ENCODE results near the gene FAM53B.

FAM53B gene

DNA sequence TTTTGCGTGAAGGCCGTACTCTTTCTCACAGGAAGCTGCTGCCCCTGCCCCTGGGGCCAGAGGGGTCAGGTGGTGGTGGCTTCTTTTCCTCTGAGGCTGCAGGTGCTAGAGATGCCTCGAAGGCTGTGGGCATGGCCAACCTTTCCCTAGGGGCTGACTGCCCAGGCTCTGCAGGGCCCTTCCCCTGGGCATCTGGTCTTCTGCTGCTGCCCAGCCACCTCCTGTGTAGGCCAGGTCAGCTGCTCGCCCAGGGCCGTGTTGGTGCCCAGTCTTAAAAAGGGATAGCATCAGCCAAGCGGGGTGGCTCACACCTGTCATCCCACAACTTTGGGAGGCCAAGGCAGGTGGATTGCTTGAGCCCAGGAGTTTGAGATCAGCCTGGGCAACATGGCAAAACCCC lies 114.3 kb downstream of the FAM53B start:
- peak overlapping the region; percentile 48 for H3K27ac Mint-ChIP-seq
- no peak overlapping the region for H3K4me3 Mint-ChIP-seq
- peaks cover 89% of the 10 kb centered on the region for H3K4me1 Mint-ChIP-seq
- no peak for ATAC-seq
- no peak for DNase-seq (ENCODE audit: low spot score in 2 of 2)
- no peaks in the 10 kb centered on the region for H3K9me3 Mint-ChIP-seq
- peaks cover 25% of the 10 kb centered on the region for H3K36me3 Mint-ChIP-seq

GRCh38 chr10:124629415-124629814 lies 114.8 kb downstream of the FAM53B start:
- Mint-ChIP-seq H3K36me3 (peaks cover 30% of the 10 kb centered on the region), H3K27ac (peak overlapping the region; percentile 48), H3K9me3 (no peaks in the 10 kb centered on the region), H3K4me3 (no peak overlapping the region), H3K4me1 (peaks cover 89% of the 10 kb centered on the region)
- ATAC-seq = no peak
- DNase-seq (ENCODE audit: low spot score in 2 of 2) = no peak

DNA sequence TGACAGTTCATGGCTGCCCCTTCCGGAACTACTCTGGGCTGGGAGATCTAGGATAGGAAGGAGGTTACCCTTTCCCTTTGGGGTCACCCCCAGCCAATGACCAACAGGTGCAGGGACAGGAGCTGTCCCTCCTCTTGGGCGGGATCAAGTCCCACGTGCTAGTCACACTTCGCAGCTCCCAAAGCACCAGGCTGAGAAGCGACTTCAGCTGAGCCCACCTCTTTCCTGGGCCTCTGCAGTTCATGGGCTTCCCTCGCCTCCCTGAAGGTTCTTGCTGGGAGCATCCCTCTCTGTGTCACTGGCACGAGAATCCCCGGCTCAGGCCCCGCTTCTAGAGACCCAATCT lies 115.5 kb downstream of the FAM53B start:
- ATAC-seq (no peak), DNase-seq (ENCODE audit: low spot score in 2 of 2) (no peak)
- no peaks in the 10 kb centered on the region for H3K9me3 Mint-ChIP-seq
- H3K4me1 Mint-ChIP-seq = peaks cover 92% of the 10 kb centered on the region
- peak overlapping the region; percentile 48 for H3K27ac Mint-ChIP-seq
- peaks cover 37% of the 10 kb centered on the region for H3K36me3 Mint-ChIP-seq
- no peak overlapping the region for H3K4me3 Mint-ChIP-seq

- DNase-seq (ENCODE audit: low spot score in 2 of 2) (no peak), ATAC-seq (no peak)
- Mint-ChIP-seq H3K27ac (peak overlapping the region; percentile 74), H3K9me3 (no peaks in the 10 kb centered on the region), H3K4me3 (peak overlapping the region; percentile 54), H3K36me3 (peaks cover 38% of the 10 kb centered on the region), H3K4me1 (peaks cover 88% of the 10 kb centered on the region)
These were observed 116.1 kb downstream of the FAM53B start for GRCh38 chr10:124627866-124628675.

GRCh38 chr10:124626759-124627380 lies 117.3 kb downstream of the FAM53B start:
- Mint-ChIP-seq H3K4me3 (peak overlapping the region; percentile 54), H3K4me1 (peaks cover 77% of the 10 kb centered on the region), H3K27ac (peak overlapping the region; percentile 74)

GRCh38 chr10:124625831-124626238 lies 118.3 kb downstream of the FAM53B start:
- Mint-ChIP-seq H3K4me1 (peaks cover 71% of the 10 kb centered on the region), H3K9me3 (no peaks in the 10 kb centered on the region), H3K4me3 (no peak overlapping the region), H3K27ac (no peak overlapping the region), H3K36me3 (peaks cover 34% of the 10 kb centered on the region)
- ATAC-seq (peak; percentile 38), DNase-seq (ENCODE audit: low spot score in 2 of 2) (no peak)

More at GRCh38 chr10:124626759-124627380, 117.3 kb downstream of the FAM53B start:
- DNase-seq (ENCODE audit: low spot score in 2 of 2) = peak; percentile 34 to 77
- ATAC-seq = peak; percentile 82
- H3K9me3 Mint-ChIP-seq = no peaks in the 10 kb centered on the region
- H3K36me3 Mint-ChIP-seq = peaks cover 37% of the 10 kb centered on the region

DNA sequence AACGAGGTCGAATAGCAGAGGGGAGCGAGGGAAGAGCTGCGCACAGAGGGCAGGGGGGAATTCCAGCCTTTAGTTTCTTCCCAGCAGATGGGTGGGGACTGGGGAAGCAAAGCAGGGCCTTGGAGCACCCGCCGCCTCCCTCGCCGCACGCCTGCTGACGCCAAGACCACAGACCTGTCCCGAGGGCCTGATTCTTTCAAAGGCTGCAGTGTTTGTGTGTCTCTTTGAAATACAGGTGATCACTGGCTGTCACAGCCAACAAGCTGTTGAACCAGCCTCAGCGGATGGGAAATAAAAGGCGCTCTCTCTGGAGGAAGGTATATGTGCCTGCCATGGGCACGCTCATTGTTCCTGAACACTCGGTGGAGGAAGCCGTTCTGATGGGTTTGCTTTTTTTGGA lies 119.3 kb downstream of the FAM53B start:
- no peak overlapping the region for H3K4me3 Mint-ChIP-seq
- peak overlapping the region; percentile 45 for H3K27ac Mint-ChIP-seq
- H3K4me1 Mint-ChIP-seq = peaks cover 75% of the 10 kb centered on the region
- ATAC-seq (no peak), DNase-seq (ENCODE audit: low spot score in 2 of 2) (no peak)
- H3K36me3 Mint-ChIP-seq = peaks cover 29% of the 10 kb centered on the region
- no peaks in the 10 kb centered on the region for H3K9me3 Mint-ChIP-seq

- peak overlapping the region; percentile 45 for H3K27ac Mint-ChIP-seq
These were observed 119.7 kb downstream of the FAM53B start for GRCh38 chr10:124624466-124624865.

DNA sequence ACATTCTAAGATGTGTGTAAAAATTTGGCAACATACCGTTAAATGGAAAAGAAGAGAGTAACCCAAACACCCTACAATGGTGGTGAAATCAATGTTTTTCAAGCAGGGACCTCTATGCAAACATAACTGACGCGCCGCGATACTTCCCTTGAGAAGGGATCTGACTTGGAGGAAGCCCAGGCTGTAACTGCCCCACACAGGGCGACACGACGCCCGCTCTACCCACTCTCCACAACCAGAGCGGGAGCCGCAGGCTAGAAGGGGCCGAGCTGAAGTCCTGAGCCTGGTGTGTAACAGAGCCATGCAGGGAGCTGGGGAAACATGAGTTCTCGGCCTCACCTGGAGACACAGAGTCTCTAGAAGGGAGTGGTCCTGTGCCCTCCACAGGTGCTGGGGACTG lies 120.2 kb downstream of the FAM53B start:
- Mint-ChIP-seq H3K36me3 (peaks cover 29% of the 10 kb centered on the region), H3K27ac (no peak overlapping the region), H3K9me3 (no peaks in the 10 kb centered on the region), H3K4me3 (no peak overlapping the region), H3K4me1 (peaks cover 77% of the 10 kb centered on the region)
- DNase-seq (ENCODE audit: low spot score in 2 of 2) (no peak), ATAC-seq (no peak)

More at GRCh38 chr10:124624466-124624865, 119.7 kb downstream of the FAM53B start:
- Mint-ChIP-seq H3K9me3 (no peaks in the 10 kb centered on the region), H3K4me1 (peaks cover 77% of the 10 kb centered on the region), H3K36me3 (peaks cover 29% of the 10 kb centered on the region), H3K4me3 (no peak overlapping the region)
- ATAC-seq = no peak
- no peak for DNase-seq (ENCODE audit: low spot score in 2 of 2)

DNA sequence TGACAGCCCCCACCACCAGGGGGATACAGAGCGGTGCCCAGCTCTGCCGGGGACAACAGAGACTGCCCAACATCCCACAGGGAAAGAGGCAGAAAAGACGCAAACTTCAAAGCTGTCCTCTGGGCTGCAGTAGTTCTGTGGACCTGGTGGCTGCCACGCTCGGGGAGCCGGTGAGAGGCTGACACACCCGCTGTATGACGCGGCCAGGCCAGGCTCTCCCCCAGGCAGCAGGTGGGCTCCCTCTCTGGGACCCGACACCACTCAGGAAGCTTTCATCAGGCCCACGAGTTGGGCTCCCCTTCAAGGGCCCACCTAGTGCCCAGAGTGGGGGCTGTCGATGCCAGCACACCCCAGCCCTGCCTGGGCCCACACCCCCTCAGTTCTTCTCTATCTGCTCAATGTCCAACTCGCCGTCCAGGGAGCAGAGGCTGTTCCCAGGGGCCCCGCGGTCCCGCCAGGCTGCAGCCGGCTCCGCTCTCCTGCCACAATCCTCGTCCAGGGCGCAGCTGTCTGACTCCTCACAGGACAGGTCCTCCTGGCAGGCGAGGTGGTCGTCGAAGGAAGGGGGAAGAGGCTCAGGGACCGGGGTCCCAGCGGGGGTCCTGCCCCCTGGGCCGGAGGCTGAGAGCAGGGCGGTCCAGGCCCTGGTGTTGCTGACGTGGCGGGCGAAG lies 121.2 kb downstream of the FAM53B start:
- ATAC-seq (no peak), DNase-seq (ENCODE audit: low spot score in 2 of 2) (no peak)
- no peaks in the 10 kb centered on the region for H3K9me3 Mint-ChIP-seq
- H3K4me3 Mint-ChIP-seq = no peak overlapping the region
- peaks cover 30% of the 10 kb centered on the region for H3K36me3 Mint-ChIP-seq
- peaks cover 76% of the 10 kb centered on the region for H3K4me1 Mint-ChIP-seq
- peak overlapping the region; percentile 43 for H3K27ac Mint-ChIP-seq

DNA sequence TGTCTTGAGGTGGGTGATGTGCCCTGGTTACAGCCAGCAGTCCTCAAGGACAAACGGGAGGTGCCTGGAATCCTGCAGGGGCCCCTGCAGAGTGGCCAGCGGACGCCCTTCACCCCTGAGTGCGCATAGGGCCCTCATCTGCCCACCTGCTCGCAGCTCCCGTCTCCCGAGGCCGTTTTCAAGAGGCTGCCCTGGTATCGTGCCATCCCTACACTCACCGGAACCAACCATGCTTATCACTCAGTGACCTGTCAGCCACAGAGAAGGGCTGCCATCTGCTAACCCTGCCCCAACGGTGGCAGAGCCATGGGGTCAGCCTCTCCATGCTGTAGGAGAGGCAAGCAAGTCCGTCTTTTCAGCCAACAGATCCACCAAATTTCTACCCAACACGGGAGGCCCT lies 122.0 kb downstream of the FAM53B start:
- H3K36me3 Mint-ChIP-seq = peaks cover 36% of the 10 kb centered on the region
- no peak overlapping the region for H3K4me3 Mint-ChIP-seq
- no peak for ATAC-seq
- H3K27ac Mint-ChIP-seq = no peak overlapping the region
- DNase-seq (ENCODE audit: low spot score in 2 of 2) = no peak
- peaks cover 76% of the 10 kb centered on the region for H3K4me1 Mint-ChIP-seq
- H3K9me3 Mint-ChIP-seq = no peaks in the 10 kb centered on the region

DNA sequence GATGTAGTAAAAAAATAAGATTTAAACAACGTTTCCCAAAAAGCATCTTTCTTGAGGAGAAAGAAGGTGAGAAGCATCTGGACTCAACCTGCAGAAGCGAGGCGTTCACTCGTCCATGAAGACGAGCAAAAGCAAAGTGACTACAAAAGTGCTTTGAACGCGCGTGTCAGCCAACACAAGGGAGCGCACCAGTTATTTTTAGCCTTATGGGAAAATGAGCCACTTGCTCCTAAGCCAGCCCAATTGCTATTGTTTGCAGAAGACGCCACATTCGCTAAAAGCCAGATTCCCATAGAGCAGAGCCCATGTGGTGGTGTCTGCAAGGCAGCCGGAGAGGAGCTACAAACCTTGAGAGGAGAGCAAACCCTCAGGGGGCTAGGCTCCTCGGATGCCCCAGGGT lies 122.5 kb downstream of the FAM53B start:
- DNase-seq (ENCODE audit: low spot score in 2 of 2) (no peak), ATAC-seq (no peak)
- peaks cover 36% of the 10 kb centered on the region for H3K36me3 Mint-ChIP-seq
- peaks cover 75% of the 10 kb centered on the region for H3K4me1 Mint-ChIP-seq
- H3K9me3 Mint-ChIP-seq = no peaks in the 10 kb centered on the region
- H3K4me3 Mint-ChIP-seq = no peak overlapping the region
- peak overlapping the region; percentile 70 for H3K27ac Mint-ChIP-seq

DNA sequence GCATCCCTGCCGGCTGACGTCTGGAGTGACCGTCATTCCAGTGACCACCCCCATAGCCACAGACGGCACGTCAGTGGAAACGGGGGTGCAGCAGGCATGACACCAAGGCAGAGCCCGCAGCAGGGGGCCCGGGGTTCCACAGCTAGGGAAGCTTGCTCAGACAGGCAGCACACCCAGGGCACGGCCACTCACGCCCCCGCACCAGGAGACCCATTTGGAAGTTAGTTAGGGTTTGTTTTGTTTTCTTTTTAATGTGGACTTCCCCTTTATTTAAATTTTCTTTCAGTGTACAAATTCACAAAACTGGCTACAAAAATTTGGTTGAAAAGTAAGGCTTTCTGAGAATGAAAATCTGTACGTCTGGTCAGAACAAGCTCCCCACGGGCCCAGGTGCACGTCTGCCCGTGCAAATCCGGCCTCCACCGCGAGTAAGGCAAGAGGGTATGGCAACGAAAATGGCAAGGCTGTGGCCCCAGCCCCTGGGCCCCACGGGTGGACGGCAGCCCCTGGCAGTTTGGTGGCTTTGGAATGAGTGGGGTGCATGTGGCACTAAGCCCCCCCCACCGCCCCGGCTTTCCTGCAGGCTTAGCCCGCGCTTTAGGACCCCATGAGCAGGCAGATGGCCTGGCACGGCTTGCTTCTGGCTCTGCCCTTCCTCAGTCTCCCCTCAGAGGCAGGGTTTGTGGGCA lies 124.2 kb downstream of the FAM53B start:
- Mint-ChIP-seq H3K36me3 (peaks cover 46% of the 10 kb centered on the region), H3K4me1 (peaks cover 75% of the 10 kb centered on the region), H3K4me3 (peak overlapping the region; percentile 42), H3K27ac (peak overlapping the region; percentile 70), H3K9me3 (no peaks in the 10 kb centered on the region)
- no peak for ATAC-seq
- DNase-seq (ENCODE audit: low spot score in 2 of 2) = no peak

GRCh38 chr10:124619195-124619594 lies 125.0 kb downstream of the FAM53B start:
- Mint-ChIP-seq H3K36me3 (peaks cover 42% of the 10 kb centered on the region), H3K27ac (peak overlapping the region; percentile 70), H3K4me1 (peaks cover 73% of the 10 kb centered on the region), H3K4me3 (peak overlapping the region; percentile 42), H3K9me3 (no peaks in the 10 kb centered on the region)
- DNase-seq (ENCODE audit: low spot score in 2 of 2) = no peak
- peak; percentile 45 for ATAC-seq

DNA sequence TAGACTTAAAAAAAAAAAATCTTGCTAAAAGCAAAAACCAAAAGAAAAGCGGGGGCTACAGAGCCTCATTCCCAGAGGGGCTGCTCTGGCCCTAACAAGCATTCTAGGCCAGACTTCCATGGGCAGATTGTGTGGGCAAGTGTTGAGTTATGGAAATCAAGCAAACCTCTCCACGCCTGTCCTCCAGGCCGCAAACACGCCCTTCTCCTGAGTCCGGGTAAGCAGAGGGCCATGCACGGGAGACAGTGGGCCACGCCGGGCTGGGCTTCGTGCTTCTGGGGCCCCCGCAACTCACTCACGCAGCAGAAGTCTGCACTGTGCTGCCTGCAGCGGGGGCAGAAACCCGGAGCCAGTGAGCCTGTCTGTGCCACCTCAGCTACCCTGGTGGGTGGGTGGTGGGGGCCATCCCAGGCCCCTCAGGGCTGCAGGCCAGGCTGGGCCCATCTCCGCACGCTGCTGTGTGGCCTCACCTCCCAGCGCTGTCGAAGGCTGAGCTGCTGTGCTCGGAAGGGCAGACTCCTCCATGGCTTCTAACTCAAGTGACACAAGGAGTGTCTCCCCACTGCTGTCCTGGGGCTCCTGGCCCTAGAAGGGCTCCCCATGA lies 125.6 kb downstream of the FAM53B start:
- H3K36me3 Mint-ChIP-seq = peaks cover 42% of the 10 kb centered on the region
- ATAC-seq (no peak), DNase-seq (ENCODE audit: low spot score in 2 of 2) (no peak)
- H3K4me1 Mint-ChIP-seq = peaks cover 73% of the 10 kb centered on the region
- no peaks in the 10 kb centered on the region for H3K9me3 Mint-ChIP-seq
- peak overlapping the region; percentile 42 for H3K4me3 Mint-ChIP-seq
- peak overlapping the region; percentile 70 for H3K27ac Mint-ChIP-seq

Data from stimulated activated effector memory CD8-positive, alpha-beta T cell treated with anti-CD3 and anti-CD28 coated beads, Interleukin-12 subunit alpha, Interleukin-12 subunit beta, amount 100 ng/mL, for 72 hours (primary cell).